Measurements from ENCODE around the gene AIG1.

Gene AIG1

GRCh38 chr6:143128681-143129015, 68.0 kb downstream of the AIG1 start:
- DNase-seq (ENCODE audit: low read depth) = no peak

GRCh38 chr6:143130928-143131327, 70.2 kb downstream of the AIG1 start:
- DNase-seq (ENCODE audit: low read depth) = no peak

GRCh38 chr6:143135325-143135724, 74.6 kb downstream of the AIG1 start:
- no peak for DNase-seq (ENCODE audit: low read depth)

GRCh38 chr6:143135797-143136561, 75.3 kb downstream of the AIG1 start:
- no peak for DNase-seq (ENCODE audit: low read depth)

GRCh38 chr6:143136647-143137046, 76.0 kb downstream of the AIG1 start:
- DNase-seq (ENCODE audit: low read depth) = no peak

GRCh38 chr6:143139239-143139784, 78.6 kb downstream of the AIG1 start:
- DNase-seq (ENCODE audit: low read depth) = peak; percentile 12

GRCh38 chr6:143139884-143140283, 79.2 kb downstream of the AIG1 start:
- peak; percentile 29 for DNase-seq (ENCODE audit: low read depth)

GRCh38 chr6:143140767-143141166, 80.1 kb downstream of the AIG1 start:
- DNase-seq (ENCODE audit: low read depth) = no peak

GRCh38 chr6:143141442-143141841, 80.8 kb downstream of the AIG1 start:
- DNase-seq (ENCODE audit: low read depth) = no peak

GRCh38 chr6:143146186-143146851, 85.6 kb downstream of the AIG1 start:
- DNase-seq (ENCODE audit: low read depth) = no peak

GRCh38 chr6:143149771-143150170, 89.1 kb downstream of the AIG1 start:
- no peak for DNase-seq (ENCODE audit: low read depth)

GRCh38 chr6:143150281-143150680, 89.6 kb downstream of the AIG1 start:
- DNase-seq (ENCODE audit: low read depth) = no peak

GRCh38 chr6:143151381-143151780, 90.7 kb downstream of the AIG1 start:
- no peak for DNase-seq (ENCODE audit: low read depth)

- no peak for DNase-seq (ENCODE audit: low read depth)
Measured at GRCh38 chr6:143155681-143156080, 95.0 kb downstream of the AIG1 start.

GRCh38 chr6:143157131-143157530, 96.4 kb downstream of the AIG1 start:
- DNase-seq (ENCODE audit: low read depth) = no peak

GRCh38 chr6:143158113-143158581, 97.5 kb downstream of the AIG1 start:
- DNase-seq (ENCODE audit: low read depth) = no peak

GRCh38 chr6:143159001-143159400, 98.3 kb downstream of the AIG1 start:
- no peak for DNase-seq (ENCODE audit: low read depth)

GRCh38 chr6:143160015-143160414, 99.3 kb downstream of the AIG1 start:
- no peak for DNase-seq (ENCODE audit: low read depth)

GRCh38 chr6:143160439-143161220, 99.9 kb downstream of the AIG1 start:
- DNase-seq (ENCODE audit: low read depth) = no peak

GRCh38 chr6:143163621-143164020, 102.9 kb downstream of the AIG1 start:
- no peak for DNase-seq (ENCODE audit: low read depth)

- no peak for DNase-seq (ENCODE audit: low read depth)
Measured at GRCh38 chr6:143164565-143165105, 103.9 kb downstream of the AIG1 start.

GRCh38 chr6:143165315-143165855, 104.7 kb downstream of the AIG1 start:
- no peak for DNase-seq (ENCODE audit: low read depth)
